HG03565 (cell line): ENCODE measurements around the gene TRABD2B.

Experiments
- ATAC-seq: cut with Tn5 transposase; IDR thresholded peaks from one replicate; pipeline ENCODE4 v1.9.1; 2021; ENCODE audit warnings: mild to moderate bottlenecking, moderate library complexity; ENCODE audit not compliant: unreplicated experiment

Gene TRABD2B

DNA sequence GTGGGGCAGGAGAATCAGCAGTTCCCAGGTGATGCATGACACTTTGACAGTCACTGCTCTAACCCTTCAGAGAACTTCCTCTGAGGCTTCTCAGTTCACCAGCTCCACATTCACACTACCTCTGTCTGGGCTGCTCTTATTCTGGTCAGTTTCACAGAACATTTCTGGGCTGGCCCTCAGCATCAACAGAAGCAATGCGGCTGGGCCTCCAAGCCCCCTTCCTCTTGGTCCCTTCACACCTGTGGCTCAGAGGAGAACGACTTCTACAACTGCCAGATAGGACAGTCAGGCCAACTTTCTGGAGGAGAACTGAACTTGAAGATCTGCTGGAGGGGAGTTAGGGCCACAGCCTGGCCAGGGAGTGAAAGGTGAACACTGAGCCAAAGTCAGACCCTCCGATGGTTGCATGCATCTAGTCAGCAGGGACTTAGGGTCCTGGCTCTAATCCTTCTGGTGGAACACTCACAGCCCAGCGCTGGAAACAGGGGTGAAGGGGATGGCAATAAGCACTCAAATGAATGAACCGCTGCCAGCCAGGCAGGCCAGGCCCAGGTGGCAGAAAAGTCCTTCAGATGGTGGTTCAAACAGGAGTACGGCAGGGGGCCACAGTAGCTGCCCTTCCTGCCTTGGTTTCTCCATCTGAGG lies 285.2 kb downstream of the TRABD2B start:
- ATAC-seq = no peak

DNA sequence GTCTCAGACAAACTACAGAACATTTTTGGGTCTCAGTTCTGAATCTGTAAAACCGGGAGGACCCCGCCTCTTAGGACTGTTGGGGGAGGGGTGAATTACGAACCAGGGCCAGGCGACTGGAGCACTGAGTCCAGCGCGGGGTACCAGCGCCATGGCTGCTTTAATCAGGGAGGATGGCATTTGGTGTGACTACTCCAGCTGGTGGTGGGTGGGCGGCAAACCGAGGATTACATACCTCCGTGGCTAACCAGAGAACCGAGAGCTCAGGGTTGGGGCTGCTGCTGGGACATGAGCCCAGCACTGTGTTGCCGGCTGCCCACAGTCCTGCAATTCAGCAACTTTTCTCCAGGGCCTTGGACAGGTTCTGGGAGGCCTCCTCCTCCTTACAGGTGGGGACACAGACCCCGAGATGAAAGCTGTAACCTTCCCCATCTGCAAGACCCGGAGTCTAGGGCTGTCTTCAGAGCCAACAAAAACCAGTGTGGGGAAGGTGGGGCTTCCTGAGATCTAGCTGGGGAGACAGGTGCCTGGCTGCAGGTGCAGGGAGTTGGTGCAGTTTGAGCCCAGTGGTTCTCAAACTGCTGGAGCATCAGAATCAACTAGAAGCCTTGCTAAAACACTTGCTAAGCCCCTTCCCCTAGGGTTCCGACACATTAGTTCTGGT lies 285.9 kb downstream of the TRABD2B start:
- no peak for ATAC-seq
